ENCODE results near the gene C6orf89. TPM values are rescaled to one million over a fixed set of nuclear protein-coding genes. Genes with fewer than 3 reads are reported as not detected.

Gene C6orf89
- total and polyA plus RNA-seq, 4 donors: 22.9 to 59.5 (median 39.4) TPM

GRCh38 chr6:36847991-36848390 is 37.8 kb upstream of the C6orf89 start:
- no peaks in the 10 kb centered on the region for H3K36me3 ChIP-seq (ENCODE audit: control insufficient read depth in 4 of 4, insufficient read depth in 4 of 4, low read length in 4 of 4)
- DNase-seq (no peak), ATAC-seq (ENCODE audit: insufficient read depth, low FRiP score) (no peak)
- H3K9me3 ChIP-seq (ENCODE audit: control insufficient read depth in 4 of 4, insufficient read depth in 3 of 4, low read length in 3 of 4): no peaks in the 10 kb centered on the region
- peaks cover 0 to 24% (median 3%) of the 10 kb centered on the region in 5 donors for H3K4me1 ChIP-seq (ENCODE audit: control insufficient read depth in 5 of 5, insufficient read depth in 5 of 5, low read length in 5 of 5)
- H3K4me3 ChIP-seq: no peak overlapping the region
- no peak overlapping the region for H3K9ac ChIP-seq (ENCODE audit: insufficient read depth in 1 of 2, low read length in 2 of 2)
- peaks cover 0 to 2% (median 0%) of the 10 kb centered on the region in 3 donors for H3K27me3 ChIP-seq (ENCODE audit: control insufficient read depth in 3 of 3, insufficient read depth in 3 of 3, low read length in 2 of 3)
- no peak for TF ChIP-seq CTCF (IDR thresholded peaks at IDR 0.05; ENCODE audit: control extremely low read depth, extremely low read depth)
- 95 to 96% methylated on average over 6 of the region's 6 CpGs for WGBS, 2 donors
- H3K27ac ChIP-seq (ENCODE audit: low read depth in 1 of 2, low read length in 1 of 2): peak overlapping the region in 1 of 2 donors; percentile 47

- Histone ChIP-seq H3K27ac (ENCODE audit: low read depth in 1 of 2, low read length in 1 of 2) (peak overlapping the region in 1 of 2 donors; percentile 47), H3K4me1 (ENCODE audit: control insufficient read depth in 5 of 5, insufficient read depth in 5 of 5, low read length in 5 of 5) (peaks cover 0 to 26% (median 3%) of the 10 kb centered on the region in 5 donors), H3K27me3 (ENCODE audit: control insufficient read depth in 3 of 3, insufficient read depth in 3 of 3, low read length in 2 of 3) (peaks cover 0 to 2% (median 0%) of the 10 kb centered on the region in 3 donors), H3K9me3 (ENCODE audit: control insufficient read depth in 4 of 4, insufficient read depth in 3 of 4, low read length in 3 of 4) (no peaks in the 10 kb centered on the region), H3K9ac (ENCODE audit: insufficient read depth in 1 of 2, low read length in 2 of 2) (no peak overlapping the region), H3K36me3 (ENCODE audit: control insufficient read depth in 4 of 4, insufficient read depth in 4 of 4, low read length in 4 of 4) (peaks cover 0 to 5% (median 0%) of the 10 kb centered on the region in 4 donors), H3K4me3 (no peak overlapping the region)
- ATAC-seq (ENCODE audit: insufficient read depth, low FRiP score) (peak; percentile 70), DNase-seq (peak; percentile 28 to 52 (median 44))
- TF ChIP-seq CTCF (IDR thresholded peaks at IDR 0.05; ENCODE audit: control extremely low read depth, extremely low read depth): no peak
- WGBS, 2 donors: 30 to 41% methylated on average over 23 to 26 of the region's 26 CpGs
Measured at GRCh38 chr6:36848658-36849441, 36.9 kb upstream of the C6orf89 start.

- Histone ChIP-seq H3K36me3 (ENCODE audit: control insufficient read depth in 4 of 4, insufficient read depth in 4 of 4, low read length in 4 of 4) (peaks cover 0 to 6% (median under 1%) of the 10 kb centered on the region in 4 donors), H3K9ac (ENCODE audit: insufficient read depth in 1 of 2, low read length in 2 of 2) (no peak overlapping the region), H3K27me3 (ENCODE audit: control insufficient read depth in 3 of 3, insufficient read depth in 3 of 3, low read length in 2 of 3) (no peaks in the 10 kb centered on the region), H3K9me3 (ENCODE audit: control insufficient read depth in 4 of 4, insufficient read depth in 3 of 4, low read length in 3 of 4) (no peaks in the 10 kb centered on the region), H3K4me1 (ENCODE audit: control insufficient read depth in 5 of 5, insufficient read depth in 5 of 5, low read length in 5 of 5) (peaks cover 0 to 26% (median 3%) of the 10 kb centered on the region in 5 donors), H3K4me3 (no peak overlapping the region), H3K27ac (ENCODE audit: low read depth in 1 of 2, low read length in 1 of 2) (peak overlapping the region in 1 of 2 donors; percentile 17)
- no peak for DNase-seq
- 51 to 74% methylated on average over 9 of the region's 9 CpGs for WGBS, 2 donors
- no peak for ATAC-seq (ENCODE audit: insufficient read depth, low FRiP score)
- no peak for TF ChIP-seq CTCF (IDR thresholded peaks at IDR 0.05; ENCODE audit: control extremely low read depth, extremely low read depth)
Measured at GRCh38 chr6:36850021-36850420, 35.7 kb upstream of the C6orf89 start.
